ENCODE data around the gene CFAP100.

The CFAP100 gene

GRCh38 chr3:126377211-126377610 is 17.5 kb upstream of the CFAP100 start:
- no peak for DNase-seq

- no peak for DNase-seq
Measured at GRCh38 chr3:126378341-126378751, 16.4 kb upstream of the CFAP100 start.

- DNase-seq = no peak
Measured at GRCh38 chr3:126380011-126380768, 14.5 kb upstream of the CFAP100 start.

- no peak for DNase-seq
Measured at GRCh38 chr3:126381966-126382365, 12.7 kb upstream of the CFAP100 start.

- peak; percentile 83 for DNase-seq
Measured at GRCh38 chr3:126389112-126389793, 5.5 kb upstream of the CFAP100 start.

- DNase-seq = no peak
Measured at GRCh38 chr3:126389794-126390146, 4.9 kb upstream of the CFAP100 start.

GRCh38 chr3:126390201-126390600 is 4.5 kb upstream of the CFAP100 start:
- no peak for DNase-seq

GRCh38 chr3:126390751-126391150 is 4.0 kb upstream of the CFAP100 start:
- DNase-seq = no peak

GRCh38 chr3:126391631-126392030 is 3.1 kb upstream of the CFAP100 start:
- DNase-seq = no peak

GRCh38 chr3:126392246-126392645 is 2.5 kb upstream of the CFAP100 start:
- DNase-seq = no peak

GRCh38 chr3:126393563-126393962 is 1.1 kb upstream of the CFAP100 start:
- DNase-seq = no peak

- no peak for DNase-seq
Measured at GRCh38 chr3:126394977-126395321, 240 bp downstream of the CFAP100 start.

- no peak for DNase-seq
Measured at GRCh38 chr3:126395846-126396513, 1.3 kb downstream of the CFAP100 start.

- no peak for DNase-seq
Measured at GRCh38 chr3:126396536-126396935, 1.8 kb downstream of the CFAP100 start.

- DNase-seq = no peak
Measured at GRCh38 chr3:126397610-126398422, 3.1 kb downstream of the CFAP100 start.

GRCh38 chr3:126398423-126399350 is 4.0 kb downstream of the CFAP100 start:
- no peak for DNase-seq

GRCh38 chr3:126399351-126399735 is 4.6 kb downstream of the CFAP100 start:
- DNase-seq = peak; percentile 6

GRCh38 chr3:126399756-126400155 is 5.0 kb downstream of the CFAP100 start:
- no peak for DNase-seq

GRCh38 chr3:126401611-126402160 is 7.0 kb downstream of the CFAP100 start:
- no peak for DNase-seq

GRCh38 chr3:126402178-126402577 is 7.5 kb downstream of the CFAP100 start:
- no peak for DNase-seq

- no peak for DNase-seq
Measured at GRCh38 chr3:126402666-126403302, 8.1 kb downstream of the CFAP100 start.
